HS-27A (cell line): ENCODE results near the gene CD160.
"Not testable (repeated sequence)": the region's sequence is repeated elsewhere in the genome, so short reads cannot be mapped to it uniquely, and the experiment has no call there.

Experiments used
- DNase-seq: peaks from one replicate; pipeline ENCODE4 v3.0.0-alpha.2; 2012; ENCODE audit warnings: low read depth, missing footprints

CD160 gene

GRCh38 chr1:145758575-145758974, 39.3 kb downstream of the CD160 start:
- DNase-seq: no peak

- DNase-seq: no peak
Observed at GRCh38 chr1:145759721-145760120, 40.4 kb downstream of the CD160 start.

GRCh38 chr1:145760395-145760949, 41.2 kb downstream of the CD160 start:
- DNase-seq: not testable (repeated sequence)

GRCh38 chr1:145761498-145761897, 42.2 kb downstream of the CD160 start:
- not testable (repeated sequence) for DNase-seq

GRCh38 chr1:145762001-145762400, 42.7 kb downstream of the CD160 start:
- DNase-seq: not testable (repeated sequence)

GRCh38 chr1:145764231-145764940, 45.1 kb downstream of the CD160 start:
- DNase-seq: not testable (repeated sequence)

GRCh38 chr1:145765127-145765526, 45.8 kb downstream of the CD160 start:
- not testable (repeated sequence) for DNase-seq

GRCh38 chr1:145765585-145766360, 46.5 kb downstream of the CD160 start:
- not testable (repeated sequence) for DNase-seq

- DNase-seq: not testable (repeated sequence)
Observed at GRCh38 chr1:145766926-145767325, 47.6 kb downstream of the CD160 start.

GRCh38 chr1:145768004-145768403, 48.7 kb downstream of the CD160 start:
- not testable (repeated sequence) for DNase-seq

GRCh38 chr1:145771056-145771455, 51.8 kb downstream of the CD160 start:
- DNase-seq: no peak

GRCh38 chr1:145773423-145773822, 54.1 kb downstream of the CD160 start:
- no peak for DNase-seq

GRCh38 chr1:145777357-145778145, 58.3 kb downstream of the CD160 start:
- no peak for DNase-seq

- no peak for DNase-seq
Observed at GRCh38 chr1:145778146-145778540, 58.8 kb downstream of the CD160 start.

GRCh38 chr1:145782272-145783099, 63.2 kb downstream of the CD160 start:
- DNase-seq: peak; percentile 66

- DNase-seq: no peak
Observed at GRCh38 chr1:145784409-145784808, 65.1 kb downstream of the CD160 start.

- DNase-seq: no peak
Observed at GRCh38 chr1:145785547-145785946, 66.2 kb downstream of the CD160 start.

- no peak for DNase-seq
Observed at GRCh38 chr1:145786271-145786670, 67.0 kb downstream of the CD160 start.

GRCh38 chr1:145788580-145788979, 69.3 kb downstream of the CD160 start:
- DNase-seq: no peak
